Measurements from ENCODE around the gene ZMYND8. TPM values are rescaled to one million over a fixed set of nuclear protein-coding genes. Genes with fewer than 3 reads are reported as not detected.

ZMYND8 gene
- total and polyA plus RNA-seq, 2 experiments from 2014 or later: 10.2 to 12.4 TPM

DNA sequence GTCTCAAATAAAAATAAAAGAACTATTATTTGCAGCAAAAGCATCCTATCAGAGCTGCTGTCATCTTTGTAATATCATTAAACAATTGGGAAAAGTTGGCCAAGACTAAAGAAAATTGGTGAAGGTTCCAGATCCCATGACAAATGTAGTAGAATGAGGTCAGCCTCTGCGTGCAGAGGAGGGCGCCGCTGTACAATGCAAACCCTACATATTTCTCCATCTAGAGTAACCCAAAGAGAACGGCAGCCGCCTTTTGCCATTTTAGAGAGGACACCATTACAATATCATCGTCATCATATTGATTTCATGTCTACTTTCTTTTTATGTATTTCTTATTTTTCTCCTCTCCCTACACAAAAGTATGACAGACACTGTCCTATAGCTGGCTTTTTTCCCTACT lies 59.5 kb downstream of the ZMYND8 start:
- peaks cover 78% of the 10 kb centered on the region for H3K79me2 ChIP-seq (ENCODE audit: insufficient read depth)
- DNase-seq: peak; percentile 11
- in situ Hi-C loops (cut with MboI): no loop called here

DNA sequence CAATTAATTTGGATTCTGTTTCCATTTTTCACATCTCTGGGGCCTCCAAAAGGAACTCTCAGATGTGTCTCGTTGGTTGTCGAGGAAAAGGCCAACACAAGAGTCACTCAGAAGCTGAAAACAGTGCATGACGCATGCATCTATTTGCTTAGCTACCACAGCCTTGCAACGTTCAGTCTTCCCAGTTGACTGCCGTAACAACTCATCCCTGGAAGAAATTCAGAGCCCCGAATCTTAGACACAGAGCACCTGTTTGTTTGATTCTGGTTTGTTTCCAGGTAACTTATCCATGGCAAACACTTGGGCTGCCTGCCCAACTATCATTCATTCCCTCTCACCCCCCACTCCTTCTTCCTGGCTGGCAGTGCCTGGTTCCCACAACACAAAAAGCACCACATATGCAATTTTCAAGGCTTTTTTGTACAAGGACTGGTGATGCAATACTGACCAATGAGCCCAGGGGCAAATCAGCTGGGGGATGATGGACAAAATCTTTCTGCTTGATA lies 60.5 kb downstream of the ZMYND8 start:
- Histone ChIP-seq H3K27ac (no peak overlapping the region), H2AFZ (no peak overlapping the region), H3K36me3 (ENCODE audit: low read depth) (peaks cover 44% of the 10 kb centered on the region), H3K4me2 (ENCODE audit: unreplicated experiment) (no peak overlapping the region), H3K9ac (no peak overlapping the region), H4K20me1 (ENCODE audit: insufficient read depth) (no peaks in the 10 kb centered on the region), H3K9me3 (ENCODE audit: low read depth) (no peaks in the 10 kb centered on the region), H3F3A (ENCODE audit: insufficient read depth) (0 out of 2 replicates have a peak, but pooled peaks cover 4% of the 10 kb centered on the region), H3K27me3 (replicated peaks; ENCODE audit: insufficient read depth) (no peaks in the 10 kb centered on the region), H3K4me3 (no peak overlapping the region), H3K9me2 (ENCODE audit: insufficient read depth) (no peaks in the 10 kb centered on the region), H3K79me2 (ENCODE audit: insufficient read depth) (peaks cover 71% of the 10 kb centered on the region), H3K4me1 (ENCODE audit: insufficient read depth) (peaks cover 8% of the 10 kb centered on the region; the same call in 1 of the 2 replicates)
- 90% methylated on average over 6 of the region's 6 CpGs for WGBS, 2 experiments (ENCODE audit: low coverage in 1 of 2, low lambda C conversion rate in 2 of 2, missing lambda C conversion rate in 2 of 2)
- no peak for DNase-seq
- TF ChIP-seq EZH2phosphoT487 (IDR thresholded peaks at IDR 0.05; ENCODE audit: insufficient read depth, low read depth): no peak
- no peak for TF ChIP-seq EZH2 (IDR thresholded peaks at IDR 0.05; ENCODE audit: insufficient read depth, poor library complexity, severe bottlenecking)
- in situ Hi-C loops (cut with MboI): no loop called here

More for the DNA sequence above, 59.5 kb downstream of the ZMYND8 start:
- Histone ChIP-seq H3K27me3 (replicated peaks; ENCODE audit: insufficient read depth) (no peaks in the 10 kb centered on the region), H3K4me1 (ENCODE audit: insufficient read depth) (peaks cover 8% of the 10 kb centered on the region; the same call in 1 of the 2 replicates), H3F3A (ENCODE audit: insufficient read depth) (0 out of 2 replicates have a peak, but pooled peaks cover 1% of the 10 kb centered on the region), H3K4me2 (ENCODE audit: unreplicated experiment) (no peak overlapping the region), H3K36me3 (ENCODE audit: low read depth) (peaks cover 43% of the 10 kb centered on the region), H3K27ac (no peak overlapping the region), H4K20me1 (ENCODE audit: insufficient read depth) (no peaks in the 10 kb centered on the region), H2AFZ (no peak overlapping the region), H3K4me3 (no peak overlapping the region), H3K9me3 (ENCODE audit: low read depth) (no peaks in the 10 kb centered on the region), H3K9ac (no peak overlapping the region), H3K9me2 (ENCODE audit: insufficient read depth) (no peaks in the 10 kb centered on the region)
- WGBS, 2 experiments (ENCODE audit: low coverage in 1 of 2, low lambda C conversion rate in 2 of 2, missing lambda C conversion rate in 2 of 2): 88 to 92% methylated on average over 6 of the region's 6 CpGs
- no peak for TF ChIP-seq EZH2phosphoT487 (IDR thresholded peaks at IDR 0.05; ENCODE audit: insufficient read depth, low read depth)
- TF ChIP-seq EZH2 (IDR thresholded peaks at IDR 0.05; ENCODE audit: insufficient read depth, poor library complexity, severe bottlenecking): no peak

DNA sequence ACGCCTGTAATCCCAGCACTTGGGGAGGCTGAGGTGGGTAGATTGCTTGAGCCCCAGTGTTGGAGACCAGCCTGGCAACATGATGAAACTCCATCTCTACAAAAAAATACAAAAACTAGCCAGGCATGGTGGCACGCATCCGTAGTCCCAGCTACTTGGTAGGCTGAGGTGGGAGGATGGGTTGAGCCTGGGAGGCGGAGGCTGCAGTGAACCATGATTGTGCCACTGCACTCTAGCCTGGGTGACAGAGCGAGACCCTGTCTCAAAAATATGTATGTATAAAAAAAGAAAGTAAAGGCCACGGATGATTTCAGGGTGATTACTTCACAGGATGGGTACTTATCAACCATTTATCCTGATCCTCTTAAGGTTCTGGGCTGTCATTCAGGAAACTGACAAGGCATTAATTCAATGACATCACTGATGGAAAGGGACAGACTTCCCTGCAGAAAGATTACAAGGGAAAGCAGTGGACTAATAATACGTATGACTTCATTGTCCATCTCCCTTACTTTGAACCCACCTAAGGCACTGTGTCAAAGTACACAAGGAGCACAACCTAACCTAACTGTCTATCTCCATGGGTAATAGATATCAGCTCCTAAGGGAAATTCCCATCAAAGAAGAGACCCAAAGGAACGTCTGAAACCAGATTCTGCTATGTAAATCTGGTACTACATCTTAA lies 61.2 kb downstream of the ZMYND8 start:
- H3K4me3 ChIP-seq: no peak overlapping the region
- peaks cover 7% of the 10 kb centered on the region; the same call in 1 of the 2 replicates for H3K4me1 ChIP-seq (ENCODE audit: insufficient read depth)
- H3K79me2 ChIP-seq (ENCODE audit: insufficient read depth): peaks cover 63% of the 10 kb centered on the region
- H3K4me2 ChIP-seq (ENCODE audit: unreplicated experiment): no peak overlapping the region
- H4K20me1 ChIP-seq (ENCODE audit: insufficient read depth): no peaks in the 10 kb centered on the region
- H3K9me3 ChIP-seq (ENCODE audit: low read depth): no peaks in the 10 kb centered on the region
- DNase-seq: no peak
- H3K27ac ChIP-seq: no peak overlapping the region
- H3K36me3 ChIP-seq (ENCODE audit: low read depth): peaks cover 48% of the 10 kb centered on the region
- TF ChIP-seq EZH2phosphoT487 (IDR thresholded peaks at IDR 0.05; ENCODE audit: insufficient read depth, low read depth): no peak
- TF ChIP-seq EZH2 (IDR thresholded peaks at IDR 0.05; ENCODE audit: insufficient read depth, poor library complexity, severe bottlenecking): no peak
- 90% methylated on average over 8 of the region's 8 CpGs for WGBS, 2 experiments (ENCODE audit: low coverage in 1 of 2, low lambda C conversion rate in 2 of 2, missing lambda C conversion rate in 2 of 2)
- H3K9me2 ChIP-seq (ENCODE audit: insufficient read depth): no peaks in the 10 kb centered on the region
- 0 out of 2 replicates have a peak, but pooled peaks cover 4% of the 10 kb centered on the region for H3F3A ChIP-seq (ENCODE audit: insufficient read depth)
- H3K9ac ChIP-seq: no peak overlapping the region
- in situ Hi-C loops (cut with MboI): no loop called here
- no peaks in the 10 kb centered on the region for H3K27me3 ChIP-seq (replicated peaks; ENCODE audit: insufficient read depth)
- H2AFZ ChIP-seq: no peak overlapping the region

DNA sequence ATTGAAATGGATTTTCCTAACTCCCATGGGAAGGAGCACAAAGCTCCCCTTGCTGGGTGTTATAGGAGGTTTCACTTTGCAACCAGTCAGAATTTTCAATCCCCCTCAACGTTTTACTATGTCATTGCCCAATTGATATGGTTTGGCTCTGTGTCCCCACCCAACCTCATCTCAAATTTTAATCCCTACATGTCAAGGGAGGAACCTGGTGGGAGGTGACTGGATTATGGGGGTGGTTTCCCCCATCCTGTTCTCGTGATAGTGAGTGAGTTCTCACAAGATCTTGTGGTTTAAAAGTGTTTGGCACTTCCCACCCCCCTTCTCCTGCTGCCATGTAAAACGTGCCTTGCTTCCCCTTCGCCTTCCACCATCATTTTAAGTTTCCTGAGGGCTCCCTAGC lies 62.9 kb downstream of the ZMYND8 start:
- no peak overlapping the region for H3K27ac ChIP-seq
- H3K9ac ChIP-seq: no peak overlapping the region
- in situ Hi-C loops (cut with MboI): no loop called here
- no peaks in the 10 kb centered on the region for H4K20me1 ChIP-seq (ENCODE audit: insufficient read depth)
- no peak for DNase-seq
- TF ChIP-seq EZH2 (IDR thresholded peaks at IDR 0.05; ENCODE audit: insufficient read depth, poor library complexity, severe bottlenecking): no peak
- no peak for TF ChIP-seq EZH2phosphoT487 (IDR thresholded peaks at IDR 0.05; ENCODE audit: insufficient read depth, low read depth)
- no peaks in the 10 kb centered on the region for H3K27me3 ChIP-seq (replicated peaks; ENCODE audit: insufficient read depth)
- 0 out of 2 replicates have a peak, but pooled peaks cover 4% of the 10 kb centered on the region for H3F3A ChIP-seq (ENCODE audit: insufficient read depth)
- WGBS, 2 experiments (ENCODE audit: low coverage in 1 of 2, low lambda C conversion rate in 2 of 2, missing lambda C conversion rate in 2 of 2): 85 to 87% methylated on average over 4 of the region's 4 CpGs
- no peak overlapping the region for H3K4me3 ChIP-seq
- H3K4me1 ChIP-seq (ENCODE audit: insufficient read depth): peaks cover 6% of the 10 kb centered on the region; the same call in 1 of the 2 replicates
- no peak overlapping the region for H3K4me2 ChIP-seq (ENCODE audit: unreplicated experiment)
- peaks cover 54% of the 10 kb centered on the region for H3K79me2 ChIP-seq (ENCODE audit: insufficient read depth)
- no peaks in the 10 kb centered on the region for H3K9me3 ChIP-seq (ENCODE audit: low read depth)
- peaks cover 58% of the 10 kb centered on the region for H3K36me3 ChIP-seq (ENCODE audit: low read depth)
- H2AFZ ChIP-seq: no peak overlapping the region
- no peaks in the 10 kb centered on the region for H3K9me2 ChIP-seq (ENCODE audit: insufficient read depth)

Data from GM23248 (cell line).